Natural killer cell treated with Interleukin-12 subunit alpha and Interleukin-12 subunit beta and Interleukin-15 and Interleukin-18, amount 100 ng/mL, for 72 hours (primary cell): ENCODE measurements around the gene GLRA1. TPM values are rescaled to one million over a fixed set of nuclear protein-coding genes. Genes with fewer than 3 reads are reported as not detected.
"Not testable (repeated sequence)": the region's sequence is repeated elsewhere in the genome, so short reads cannot be mapped to it uniquely, and the experiment has no call there.

Experiments used
- ATAC-seq, 2 donors: fragments of 150-1000 bp; cut with Tn5 transposase in 1 of 2; sonication (Bioruptor Pico), chemical (Tn5 transposase) in 1 of 2; 2 replicates each; pipeline ENCODE4 v1.10.0; 2021
- DNase-seq: peaks from one replicate; pipeline ENCODE4 v3.0.0; 2022; ENCODE audit warnings: low spot score
- H3K27ac Mint-ChIP-seq, 2 donors: 1 replicate in 1 of 2; 2 replicates in 1 of 2; pipeline ENCODE4 v1.8.0; 2022; ENCODE audit warnings: mixed read lengths in 2 of 2, mild to moderate bottlenecking in 1 of 2, moderate library complexity in 1 of 2
- H3K27me3 Mint-ChIP-seq, 2 donors: 1 replicate in 1 of 2; 2 replicates in 1 of 2; pipeline ENCODE4 v1.8.0; 2022; ENCODE audit warnings: mixed read lengths in 2 of 2
- H3K36me3 Mint-ChIP-seq: one replicate; pipeline ENCODE4 v1.8.0; 2022; ENCODE audit warnings: mixed read lengths
- H3K4me1 Mint-ChIP-seq, 2 donors: 1 replicate in 1 of 2; 2 replicates in 1 of 2; pipeline ENCODE4 v1.8.0; 2022; ENCODE audit warnings: low read depth in 2 of 2, mixed read lengths in 2 of 2, mild to moderate bottlenecking in 1 of 2
- H3K4me3 Mint-ChIP-seq: one replicate; pipeline ENCODE4 v1.8.0; 2022; ENCODE audit warnings: mixed read lengths
- H3K9me3 Mint-ChIP-seq: 2 replicates; pipeline ENCODE4 v1.8.0; 2022; ENCODE audit warnings: mixed read lengths
- total RNA-seq, 2 donors: library from RNA; stranded (reverse); gene quantifications; one replicate each; pipeline ENCODE4 v1.2.3, GENCODE V29; 2022

GLRA1 gene
- total RNA-seq, 2 donors from 2014 or later, result not detected

DNA sequence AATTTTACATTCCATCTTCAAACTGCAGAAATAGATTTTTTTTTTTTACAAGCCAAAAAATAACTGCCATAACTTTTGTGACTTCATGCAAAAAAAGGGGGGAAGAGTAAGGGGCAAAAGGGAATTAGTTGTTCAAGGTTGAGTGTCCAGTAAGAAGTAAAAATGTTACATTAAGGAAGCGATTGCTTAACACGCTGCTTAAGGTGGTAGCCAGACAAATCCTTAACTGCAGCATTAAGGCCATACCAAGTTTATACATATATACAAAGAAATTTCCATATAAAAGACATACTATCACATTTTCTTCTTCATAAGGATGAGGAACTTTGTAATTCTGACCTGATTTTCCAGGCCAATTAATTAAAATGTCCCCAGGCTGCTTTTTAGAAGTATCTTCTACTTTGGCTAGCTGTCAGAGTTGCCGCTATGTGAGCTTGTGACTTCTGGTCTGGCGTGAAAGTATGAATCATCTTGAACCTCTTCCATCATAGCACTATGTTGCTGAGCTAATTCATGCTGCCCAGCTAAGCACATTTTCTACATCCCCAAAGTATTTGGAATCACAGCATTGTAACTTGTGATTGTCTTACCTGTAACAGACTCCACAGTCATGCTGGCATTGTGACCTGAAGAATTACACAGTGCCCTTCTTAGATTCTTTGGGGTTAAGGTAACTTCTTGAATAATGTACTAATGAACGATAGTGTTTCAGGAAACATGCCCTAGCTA lies 112.9 kb downstream of the GLRA1 start:
- DNase-seq, result no peak
- Mint-ChIP-seq H3K9me3 (no peaks in the 10 kb centered on the region), H3K27ac (no peak overlapping the region), H3K27me3 (no peaks in the 10 kb centered on the region), H3K36me3 (peaks cover 35% of the 10 kb centered on the region), H3K4me3 (no peak overlapping the region), H3K4me1 (peaks cover 11 to 15% of the 10 kb centered on the region in 2 donors)
- no peak for ATAC-seq

- Mint-ChIP-seq H3K36me3 (peaks cover 35% of the 10 kb centered on the region), H3K4me1 (peaks cover 11 to 17% of the 10 kb centered on the region in 2 donors), H3K9me3 (no peaks in the 10 kb centered on the region), H3K27ac (no peak overlapping the region), H3K27me3 (no peaks in the 10 kb centered on the region), H3K4me3 (no peak overlapping the region)
- DNase-seq, result no peak
- ATAC-seq, result no peak
These were observed 113.8 kb downstream of the GLRA1 start for GRCh38 chr5:151810897-151811296.

DNA sequence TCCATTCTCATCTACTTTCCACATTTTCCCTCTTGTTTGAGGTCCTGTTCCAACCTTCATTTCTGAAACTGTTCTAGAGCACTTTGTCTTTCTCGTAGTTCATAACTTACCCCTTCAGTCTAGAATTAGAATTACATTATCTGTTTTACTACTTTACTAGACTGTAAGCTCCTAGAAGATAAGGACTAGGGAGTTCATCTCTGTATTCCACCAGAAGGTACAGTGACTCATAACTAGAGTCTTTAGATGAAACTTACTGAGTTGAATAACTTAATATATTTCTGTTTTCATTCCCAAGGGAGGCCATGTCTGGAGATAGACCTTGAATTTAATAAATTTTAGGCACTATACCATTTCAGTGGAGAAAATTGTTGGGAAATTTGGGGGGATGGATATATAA lies 114.2 kb downstream of the GLRA1 start:
- peaks cover 37% of the 10 kb centered on the region for H3K36me3 Mint-ChIP-seq
- peak overlapping the region in 1 of 2 donors; percentile 61 for H3K27ac Mint-ChIP-seq
- no peaks in the 10 kb centered on the region for H3K9me3 Mint-ChIP-seq
- H3K27me3 Mint-ChIP-seq, result no peaks in the 10 kb centered on the region
- DNase-seq, result no peak
- H3K4me3 Mint-ChIP-seq, result no peak overlapping the region
- no peak for ATAC-seq
- peaks cover 11 to 18% of the 10 kb centered on the region in 2 donors for H3K4me1 Mint-ChIP-seq

GRCh38 chr5:151808451-151809169 lies 116.0 kb downstream of the GLRA1 start:
- ATAC-seq (no peak), DNase-seq (no peak)
- peaks cover 43% of the 10 kb centered on the region for H3K36me3 Mint-ChIP-seq
- H3K4me3 Mint-ChIP-seq, result no peak overlapping the region
- peaks cover 11 to 18% of the 10 kb centered on the region in 2 donors for H3K4me1 Mint-ChIP-seq
- H3K27ac Mint-ChIP-seq, result no peak overlapping the region
- no peaks in the 10 kb centered on the region for H3K27me3 Mint-ChIP-seq
- no peaks in the 10 kb centered on the region for H3K9me3 Mint-ChIP-seq

DNA sequence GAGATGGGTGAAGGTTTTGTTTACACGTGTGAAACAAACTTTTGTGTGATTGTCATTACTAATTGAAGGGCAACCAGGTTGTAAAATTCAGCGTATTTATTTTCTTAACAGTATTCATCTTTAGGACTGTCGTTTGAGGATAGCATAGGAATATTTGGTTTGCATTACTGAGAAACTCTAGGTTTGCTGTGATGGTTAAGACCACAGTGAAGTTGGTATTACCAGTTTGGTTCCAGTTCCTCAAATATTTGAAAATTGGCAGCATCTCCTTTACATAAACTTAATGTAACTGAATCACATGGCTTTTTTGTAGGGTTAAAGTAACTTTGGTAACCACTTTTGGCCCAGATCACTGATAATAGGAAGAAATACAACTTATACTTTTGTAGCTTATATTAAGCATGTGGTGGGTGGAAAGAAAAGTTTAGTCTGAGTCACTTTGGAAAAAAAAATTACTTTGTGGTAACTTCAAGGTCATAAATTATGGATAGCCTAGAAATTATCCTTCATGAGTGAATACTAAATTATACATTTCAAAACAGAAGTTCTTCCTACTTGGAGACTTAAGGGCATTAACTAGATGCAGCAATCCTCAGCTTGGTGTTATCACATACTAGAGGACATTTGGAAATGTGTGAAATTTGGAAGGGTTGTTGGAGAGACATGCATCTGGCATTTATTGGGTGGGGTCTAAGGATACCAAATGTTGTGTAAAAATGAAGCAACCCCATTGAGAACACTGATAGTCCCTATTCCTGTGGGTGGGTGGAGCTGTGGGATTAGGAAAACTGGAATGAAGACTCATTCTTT lies 119.0 kb downstream of the GLRA1 start:
- H3K27me3 Mint-ChIP-seq, result no peaks in the 10 kb centered on the region
- H3K27ac Mint-ChIP-seq, result no peak overlapping the region
- no peak for ATAC-seq
- no peak overlapping the region for H3K4me3 Mint-ChIP-seq
- H3K4me1 Mint-ChIP-seq, result peaks cover 5 to 9% of the 10 kb centered on the region in 2 donors
- DNase-seq, result no peak
- peaks cover 26% of the 10 kb centered on the region for H3K36me3 Mint-ChIP-seq
- no peaks in the 10 kb centered on the region for H3K9me3 Mint-ChIP-seq

- Mint-ChIP-seq H3K27ac (peak overlapping the region; percentile 16 to 62), H3K4me1 (peaks cover 15 to 18% of the 10 kb centered on the region in 2 donors), H3K36me3 (peaks cover 33% of the 10 kb centered on the region), H3K27me3 (no peaks in the 10 kb centered on the region), H3K9me3 (no peaks in the 10 kb centered on the region), H3K4me3 (no peak overlapping the region)
- ATAC-seq (peak in 1 of 2 donors; percentile 31), DNase-seq (no peak)
These were observed 124.1 kb downstream of the GLRA1 start for GRCh38 chr5:151800532-151800931.

- H3K4me1 Mint-ChIP-seq, result peaks cover 15 to 18% of the 10 kb centered on the region in 2 donors
- H3K27me3 Mint-ChIP-seq, result no peaks in the 10 kb centered on the region
- H3K27ac Mint-ChIP-seq, result peak overlapping the region; percentile 24 to 65
- H3K9me3 Mint-ChIP-seq, result no peaks in the 10 kb centered on the region
- H3K4me3 Mint-ChIP-seq, result no peak overlapping the region
- no peak for DNase-seq
- peaks cover 27% of the 10 kb centered on the region for H3K36me3 Mint-ChIP-seq
- no peak for ATAC-seq
These were observed 125.2 kb downstream of the GLRA1 start for GRCh38 chr5:151799407-151799806.

GRCh38 chr5:151798674-151799073 lies 126.0 kb downstream of the GLRA1 start:
- no peaks in the 10 kb centered on the region for H3K27me3 Mint-ChIP-seq
- H3K27ac Mint-ChIP-seq, result no peak overlapping the region
- DNase-seq (no peak), ATAC-seq (no peak)
- H3K4me1 Mint-ChIP-seq, result peaks cover 15 to 18% of the 10 kb centered on the region in 2 donors
- no peak overlapping the region for H3K4me3 Mint-ChIP-seq
- no peaks in the 10 kb centered on the region for H3K9me3 Mint-ChIP-seq
- peaks cover 31% of the 10 kb centered on the region for H3K36me3 Mint-ChIP-seq

- H3K9me3 Mint-ChIP-seq, result no peaks in the 10 kb centered on the region
- no peak overlapping the region for H3K27ac Mint-ChIP-seq
- H3K27me3 Mint-ChIP-seq, result no peaks in the 10 kb centered on the region
- no peak overlapping the region for H3K4me3 Mint-ChIP-seq
- peaks cover 15 to 16% of the 10 kb centered on the region in 2 donors for H3K4me1 Mint-ChIP-seq
- peaks cover 39% of the 10 kb centered on the region for H3K36me3 Mint-ChIP-seq
- ATAC-seq (no peak), DNase-seq (no peak)
These were observed 129.2 kb downstream of the GLRA1 start for GRCh38 chr5:151795426-151795825.

- Mint-ChIP-seq H3K27me3 (no peaks in the 10 kb centered on the region), H3K4me1 (peaks cover 7 to 11% of the 10 kb centered on the region in 2 donors), H3K4me3 (no peak overlapping the region), H3K9me3 (no peaks in the 10 kb centered on the region), H3K36me3 (peaks cover 36% of the 10 kb centered on the region), H3K27ac (no peak overlapping the region)
- no peak for ATAC-seq
- DNase-seq, result no peak
These were observed 131.3 kb downstream of the GLRA1 start for GRCh38 chr5:151793358-151793757.

DNA sequence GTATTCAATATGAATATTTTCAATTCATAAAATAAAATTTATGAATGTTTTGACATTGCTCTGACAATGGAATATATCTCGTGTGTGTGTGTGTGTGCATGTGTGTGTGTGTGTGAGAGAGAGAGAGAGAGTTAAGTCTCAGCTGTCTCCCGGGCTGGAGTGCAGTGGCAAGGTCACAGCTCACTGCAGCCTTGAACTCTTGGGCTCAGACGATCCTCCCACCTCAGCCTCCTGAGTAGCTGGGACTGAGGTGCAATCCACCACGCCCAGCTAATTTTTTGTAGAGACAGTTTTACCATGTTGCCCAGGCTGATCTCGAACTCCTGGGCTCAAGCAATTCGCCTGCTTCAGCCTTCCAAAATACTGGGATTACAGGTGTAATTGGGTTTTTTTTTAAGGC lies 136.8 kb downstream of the GLRA1 start:
- H3K9me3 Mint-ChIP-seq, result no peaks in the 10 kb centered on the region
- H3K27ac Mint-ChIP-seq, result no peak overlapping the region
- ATAC-seq (no peak), DNase-seq (no peak)
- no peaks in the 10 kb centered on the region for H3K27me3 Mint-ChIP-seq
- peaks cover 17 to 19% of the 10 kb centered on the region in 2 donors for H3K4me1 Mint-ChIP-seq
- H3K4me3 Mint-ChIP-seq, result no peak overlapping the region
- H3K36me3 Mint-ChIP-seq, result peaks cover 23% of the 10 kb centered on the region

- ATAC-seq (no peak), DNase-seq (no peak)
- Mint-ChIP-seq H3K4me1 (peaks cover 17 to 19% of the 10 kb centered on the region in 2 donors), H3K36me3 (peaks cover 16% of the 10 kb centered on the region), H3K27me3 (no peaks in the 10 kb centered on the region), H3K27ac (peak overlapping the region in 1 of 2 donors; percentile 8), H3K9me3 (no peaks in the 10 kb centered on the region), H3K4me3 (no peak overlapping the region)
These were observed 138.2 kb downstream of the GLRA1 start for GRCh38 chr5:151786468-151786867.

GRCh38 chr5:151784141-151784540 lies 140.5 kb downstream of the GLRA1 start:
- DNase-seq (no peak), ATAC-seq (no peak)
- H3K4me1 Mint-ChIP-seq, result peaks cover 30 to 34% of the 10 kb centered on the region in 2 donors
- H3K9me3 Mint-ChIP-seq, result no peaks in the 10 kb centered on the region
- H3K27ac Mint-ChIP-seq, result no peak overlapping the region
- no peaks in the 10 kb centered on the region for H3K27me3 Mint-ChIP-seq
- H3K4me3 Mint-ChIP-seq, result no peak overlapping the region
- H3K36me3 Mint-ChIP-seq, result peaks cover 7% of the 10 kb centered on the region

DNA sequence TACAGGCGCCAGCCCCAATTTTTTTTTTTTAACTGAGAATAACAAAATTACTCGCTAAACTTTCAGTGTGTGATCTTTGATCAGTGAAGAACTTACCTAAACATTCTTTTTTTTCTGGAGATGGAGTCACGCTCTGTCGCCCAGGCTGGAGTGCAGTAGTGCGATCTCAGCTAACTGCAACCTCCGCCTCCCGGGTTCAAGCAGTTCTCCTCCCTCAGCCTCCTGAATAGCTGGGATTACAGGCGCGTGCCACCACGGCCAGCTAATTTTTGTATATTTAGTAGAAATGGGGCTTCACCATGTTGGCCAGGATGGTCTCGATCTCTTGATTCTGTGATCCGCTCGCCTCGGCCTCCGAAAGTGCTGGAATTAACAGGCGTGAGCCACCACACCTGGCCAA lies 141.0 kb downstream of the GLRA1 start:
- H3K36me3 Mint-ChIP-seq, H3K27ac Mint-ChIP-seq, ATAC-seq, H3K4me3 Mint-ChIP-seq, H3K9me3 Mint-ChIP-seq, DNase-seq, H3K27me3 Mint-ChIP-seq: not testable (repeated sequence)
- H3K4me1 Mint-ChIP-seq, result peaks cover 32 to 37% of the 10 kb centered on the region in 2 donors
